Ascending aorta (tissue), 2 donors: ENCODE data around the gene FAM124A. TPM values are rescaled to one million over a fixed set of nuclear protein-coding genes. Genes with fewer than 3 reads are reported as not detected.

ENCODE experiments used
- DNase-seq, 2 donors: peaks; one replicate each; pipeline ENCODE4 v3.0.0-alpha.2; 2019; ENCODE audit warnings: low spot score in 2 of 2
- H3K27ac ChIP-seq, 2 donors: fragments of 200-600 bp; sonication (generic); one replicate each; pipeline ENCODE4 v1.5.1; 2016 to 2017; ENCODE audit warnings: mild to moderate bottlenecking in 1 of 2
- H3K27me3 ChIP-seq: fragments of 200-600 bp; sonication (generic); one replicate; pipeline ENCODE4 v1.5.1; 2017
- H3K36me3 ChIP-seq, 2 donors: fragments of 200-600 bp; sonication (generic); one replicate each; pipeline ENCODE4 v1.5.1; 2016
- H3K4me1 ChIP-seq, 2 donors: fragments of 200-600 bp; sonication (generic); one replicate each; pipeline ENCODE4 v1.5.1; 2016 to 2017; ENCODE audit warnings: mild to moderate bottlenecking in 1 of 2
- H3K4me3 ChIP-seq, 2 donors: fragments of 200-600 bp; sonication (generic); one replicate each; pipeline ENCODE4 v1.5.1; 2016 to 2017; ENCODE audit warnings: mild to moderate bottlenecking in 1 of 2
- H3K9me3 ChIP-seq, 2 donors: fragments of 200-600 bp; sonication (generic); one replicate each; pipeline ENCODE4 v1.5.1; 2016
- CTCF ChIP-seq, 3 experiments: fragments of 200-600 bp in 2 of 3; fragments of 450-650 bp in 1 of 3; sonication (generic) in 2 of 3; IDR thresholded peaks; one replicate each; pipeline ENCODE4 v1.5.1; 2016 to 2019; ENCODE audit warnings: antibody characterized with exemption in 3 of 3, mild to moderate bottlenecking in 1 of 3, moderate library complexity in 1 of 3
- intact Hi-C: fragments of 100-400 bp; cut with DNase I; formaldehyde crosslinking; loops from one replicate; pipeline ENCODE4 v1.15.1; 2023
- total RNA-seq: library from RNA; depleted of rRNA; stranded (reverse); fragments of >200 nt; gene quantifications from one replicate; pipeline ENCODE4 v1.1.0, GENCODE V29; 2016

FAM124A gene
- total RNA-seq, 1 donor from 2014 or later, result 22.4 TPM

DNA sequence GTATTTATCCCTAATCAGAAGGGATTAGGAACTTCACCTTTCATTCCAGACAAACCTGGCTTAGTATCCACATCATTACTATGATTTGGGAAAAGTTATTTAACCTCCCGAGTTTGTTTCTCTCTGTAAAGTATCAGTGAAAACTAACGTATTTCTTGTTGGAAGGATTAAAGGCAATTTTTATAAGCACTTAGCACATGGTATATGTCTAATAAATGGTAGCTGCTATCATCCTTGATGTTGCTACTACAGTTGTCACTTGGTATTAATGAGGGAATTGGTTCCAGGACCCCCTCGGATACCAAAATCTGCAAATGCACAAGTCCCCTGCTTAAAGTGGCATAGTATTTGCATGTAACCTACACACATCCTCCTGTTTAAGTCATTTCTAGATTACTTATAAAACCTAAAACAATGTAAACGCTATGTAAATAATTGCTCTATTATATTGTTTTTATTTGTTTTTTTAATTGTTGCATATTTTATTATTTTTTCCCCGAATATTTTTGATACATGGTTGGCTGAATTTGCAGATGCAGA, 42.7 kb upstream of the FAM124A start:
- no peaks in the 10 kb centered on the region for H3K27me3 ChIP-seq
- TF ChIP-seq CTCF (IDR thresholded peaks at IDR 0.05), result no peak
- no peak for DNase-seq
- H3K4me1 ChIP-seq, result no peaks in the 10 kb centered on the region
- no peaks in the 10 kb centered on the region for H3K9me3 ChIP-seq
- intact Hi-C loops, result no loop called here
- H3K36me3 ChIP-seq, result no peaks in the 10 kb centered on the region
- no peak overlapping the region for H3K4me3 ChIP-seq
- no peak overlapping the region for H3K27ac ChIP-seq

GRCh38 chr13:51180853-51181511, 41.2 kb upstream of the FAM124A start:
- no peak overlapping the region for H3K27ac ChIP-seq
- no peak for TF ChIP-seq CTCF (IDR thresholded peaks at IDR 0.05)
- H3K4me3 ChIP-seq, result no peak overlapping the region
- H3K9me3 ChIP-seq, result no peaks in the 10 kb centered on the region
- DNase-seq, result no peak
- no peaks in the 10 kb centered on the region for H3K4me1 ChIP-seq
- intact Hi-C loops, result no loop called here
- no peaks in the 10 kb centered on the region for H3K27me3 ChIP-seq
- H3K36me3 ChIP-seq, result no peaks in the 10 kb centered on the region

DNA sequence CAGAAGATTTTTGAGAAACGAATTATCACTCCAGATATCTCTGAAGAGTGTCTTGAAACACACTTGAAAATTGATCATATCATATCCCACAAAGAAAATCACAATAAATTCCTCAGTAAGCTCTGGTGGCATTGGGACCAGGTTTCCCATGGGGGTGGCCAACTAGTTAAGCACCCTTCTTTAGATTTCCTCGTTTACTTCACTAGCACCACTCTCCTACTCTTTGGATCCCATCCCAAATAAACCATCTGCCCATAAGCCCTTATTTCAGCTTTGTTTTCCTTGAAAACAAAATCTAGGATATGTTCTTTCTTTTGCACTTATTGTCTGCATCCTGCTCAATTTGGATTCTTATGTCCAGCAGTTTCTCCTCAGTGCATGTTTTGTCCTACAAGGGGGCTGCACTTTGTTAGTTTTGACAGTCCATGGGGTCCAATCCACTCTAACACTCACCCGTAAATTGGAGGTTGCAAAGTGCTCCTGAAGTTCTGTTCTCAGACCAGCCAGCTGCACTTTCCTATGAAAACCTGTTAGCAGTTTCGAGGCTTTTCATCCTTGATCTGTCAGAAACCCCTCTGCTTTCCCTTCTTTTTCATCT, 40.3 kb upstream of the FAM124A start:
- TF ChIP-seq CTCF (IDR thresholded peaks at IDR 0.05), result no peak

GRCh38 chr13:51191743-51192142, 30.5 kb upstream of the FAM124A start:
- H3K27ac ChIP-seq, result no peak overlapping the region

More for the DNA sequence above, 40.3 kb upstream of the FAM124A start:
- intact Hi-C loops, result no loop called here
- Histone ChIP-seq H3K4me3 (no peak overlapping the region), H3K9me3 (no peaks in the 10 kb centered on the region), H3K4me1 (no peaks in the 10 kb centered on the region), H3K27ac (no peak overlapping the region), H3K36me3 (no peaks in the 10 kb centered on the region), H3K27me3 (no peaks in the 10 kb centered on the region)
- DNase-seq, result no peak

GRCh38 chr13:51192348-51192747, 29.9 kb upstream of the FAM124A start:
- Histone ChIP-seq H3K27me3 (no peaks in the 10 kb centered on the region), H3K36me3 (no peaks in the 10 kb centered on the region), H3K27ac (no peak overlapping the region), H3K9me3 (no peaks in the 10 kb centered on the region), H3K4me3 (no peak overlapping the region), H3K4me1 (no peaks in the 10 kb centered on the region)
- intact Hi-C loops, result no loop called here
- no peak for DNase-seq
- no peak for TF ChIP-seq CTCF (IDR thresholded peaks at IDR 0.05)

More at GRCh38 chr13:51191743-51192142, 30.5 kb upstream of the FAM124A start:
- no peaks in the 10 kb centered on the region for H3K9me3 ChIP-seq
- intact Hi-C loops, result no loop called here
- no peaks in the 10 kb centered on the region for H3K4me1 ChIP-seq
- no peaks in the 10 kb centered on the region for H3K27me3 ChIP-seq
- no peak overlapping the region for H3K4me3 ChIP-seq
- no peak for TF ChIP-seq CTCF (IDR thresholded peaks at IDR 0.05)
- no peak for DNase-seq
- no peaks in the 10 kb centered on the region for H3K36me3 ChIP-seq
